HG02840 (cell line): ENCODE measurements around the gene P2RX6.

Experiments
- ATAC-seq: cut with Tn5 transposase; IDR thresholded peaks from one replicate; pipeline ENCODE4 v1.9.1; 2021; ENCODE audit warnings: mild to moderate bottlenecking, moderate library complexity, moderate number of reproducible peaks; ENCODE audit not compliant: unreplicated experiment, low FRiP score

Gene P2RX6

GRCh38 chr22:20979243-20979809 is 35.6 kb upstream of the P2RX6 start:
- ATAC-seq: no peak

DNA sequence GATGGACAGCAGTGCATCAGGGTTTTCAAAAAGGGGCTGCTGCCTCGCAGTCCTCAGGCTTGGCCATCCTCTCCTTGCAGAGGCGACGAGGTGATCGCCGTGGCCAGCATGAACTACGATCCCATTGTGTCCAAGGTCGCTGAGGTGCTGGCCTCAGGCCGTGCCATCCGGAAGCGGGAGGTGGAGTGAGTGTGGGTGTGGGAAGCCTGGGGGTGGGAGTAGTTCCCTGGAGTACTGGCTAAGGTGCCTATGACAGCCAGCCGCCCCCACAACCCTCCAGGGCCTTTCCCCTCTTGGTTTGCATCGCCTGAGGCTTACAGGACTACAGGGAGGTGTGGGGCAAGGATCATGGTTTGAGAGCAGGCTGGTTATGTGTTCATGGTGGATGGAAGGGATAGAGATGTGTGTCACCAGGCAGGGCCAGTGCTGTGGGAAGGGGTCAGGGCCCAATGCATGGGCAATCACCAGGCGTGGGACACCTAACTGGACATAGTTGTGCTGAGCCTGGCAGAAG is 35.0 kb upstream of the P2RX6 start:
- no peak for ATAC-seq

DNA sequence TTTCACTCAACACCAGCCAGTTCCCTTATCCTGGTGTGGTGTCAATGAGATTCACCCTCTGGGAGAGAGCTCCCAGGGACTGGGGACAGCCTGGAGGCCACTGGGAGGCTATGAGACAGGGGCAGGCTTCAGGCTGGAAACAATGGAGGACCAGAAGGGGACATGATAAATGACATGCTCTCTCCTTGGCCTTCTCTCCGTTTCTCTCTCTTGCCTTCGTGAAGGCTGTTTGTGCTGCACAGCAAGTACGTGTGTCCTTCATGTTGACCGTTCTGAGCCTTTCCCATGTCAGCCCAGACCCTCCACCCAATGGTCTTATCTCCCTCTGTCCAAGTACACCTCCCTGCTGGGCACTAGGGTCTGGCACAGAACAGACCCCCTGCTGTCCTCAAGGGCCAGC is 34.4 kb upstream of the P2RX6 start:
- ATAC-seq: no peak

- ATAC-seq: no peak
Observed at GRCh38 chr22:20980938-20981722, 33.8 kb upstream of the P2RX6 start.

GRCh38 chr22:20981787-20982562 is 33.0 kb upstream of the P2RX6 start, which contains the start of gene LZTR1:
Gene LZTR1, plus strand, starts transcription at chr22:20982297. Its CDS starts 75 bp downstream, at chr22:20982372.
- peak; percentile 79 for ATAC-seq

GRCh38 chr22:20982563-20982882 is 32.4 kb upstream of the P2RX6 start:
- ATAC-seq: peak; percentile 8

- ATAC-seq: no peak
Observed at GRCh38 chr22:20983081-20983771, 31.7 kb upstream of the P2RX6 start.

GRCh38 chr22:20985720-20986119 is 29.2 kb upstream of the P2RX6 start:
- ATAC-seq: no peak

DNA sequence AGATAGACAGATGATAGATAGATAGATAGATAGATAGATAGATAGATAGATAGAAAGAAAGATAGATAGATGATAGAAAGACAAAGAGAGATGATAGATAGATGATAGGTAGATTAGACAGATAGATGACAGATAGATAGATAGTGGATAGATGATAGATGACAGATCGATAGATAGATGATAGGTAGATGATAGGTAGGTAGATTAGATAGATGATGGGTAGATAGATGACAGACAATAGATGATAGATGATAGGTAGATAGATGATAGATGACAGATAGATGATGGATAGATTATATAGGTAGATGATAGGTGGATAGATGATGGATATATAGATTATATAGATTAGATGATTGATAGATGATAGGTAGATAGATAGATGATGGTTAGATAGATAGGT is 28.6 kb upstream of the P2RX6 start:
- no peak for ATAC-seq

DNA sequence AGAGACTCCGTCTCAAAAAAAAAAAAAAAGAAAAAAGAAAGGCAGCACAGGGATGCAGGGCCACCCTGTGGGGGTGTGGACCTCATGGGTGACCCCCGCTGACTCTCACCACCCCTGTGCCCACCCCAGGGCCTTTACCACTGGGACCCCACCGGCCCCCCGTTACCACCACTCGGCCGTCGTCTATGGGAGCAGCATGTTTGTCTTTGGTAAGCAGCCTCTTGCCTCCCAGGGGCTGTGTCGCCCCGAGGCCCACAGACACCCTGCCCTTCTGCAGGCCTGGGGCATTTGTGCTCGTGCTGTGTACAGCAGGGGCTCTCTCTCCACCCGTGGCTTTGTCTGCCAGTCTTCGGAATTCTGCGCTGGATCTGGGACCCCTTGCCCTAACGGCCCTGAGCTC is 27.6 kb upstream of the P2RX6 start:
- no peak for ATAC-seq

DNA sequence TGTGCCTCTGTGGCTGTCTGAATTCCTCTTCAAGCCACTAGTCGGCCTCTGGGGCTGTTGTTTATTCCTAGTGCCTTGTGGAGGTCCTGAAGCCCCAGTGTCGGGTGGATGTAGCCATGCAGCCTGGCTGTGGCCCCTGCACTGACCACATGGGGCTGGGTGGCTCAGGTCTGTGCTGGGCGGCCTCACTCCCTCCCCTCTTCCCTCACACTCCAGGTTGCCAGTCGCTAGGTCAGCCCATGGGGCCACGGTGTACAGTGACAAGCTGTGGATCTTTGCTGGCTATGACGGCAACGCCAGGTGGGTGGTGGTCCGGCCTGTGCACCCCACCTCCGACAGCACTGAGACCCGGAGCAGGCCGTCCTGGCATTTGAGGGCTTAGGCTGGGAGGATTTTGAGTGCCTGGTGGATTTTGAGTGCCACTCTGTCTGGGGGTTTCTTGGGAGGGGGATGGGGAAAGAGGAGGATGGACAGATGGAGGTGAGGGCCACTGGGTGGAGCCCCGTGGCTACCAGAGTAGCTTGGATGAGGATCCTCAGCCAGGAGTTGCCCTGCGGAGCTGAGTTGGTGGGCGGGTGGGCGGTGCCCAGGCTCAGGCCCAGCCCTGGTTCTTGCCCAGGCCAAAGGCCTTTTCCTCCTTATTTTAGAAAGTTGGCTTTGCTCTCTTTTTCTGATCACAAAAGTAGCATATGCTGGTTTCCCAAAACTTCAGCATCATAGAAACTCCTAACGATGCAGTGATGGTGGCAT is 26.2 kb upstream of the P2RX6 start:
- ATAC-seq: no peak

DNA sequence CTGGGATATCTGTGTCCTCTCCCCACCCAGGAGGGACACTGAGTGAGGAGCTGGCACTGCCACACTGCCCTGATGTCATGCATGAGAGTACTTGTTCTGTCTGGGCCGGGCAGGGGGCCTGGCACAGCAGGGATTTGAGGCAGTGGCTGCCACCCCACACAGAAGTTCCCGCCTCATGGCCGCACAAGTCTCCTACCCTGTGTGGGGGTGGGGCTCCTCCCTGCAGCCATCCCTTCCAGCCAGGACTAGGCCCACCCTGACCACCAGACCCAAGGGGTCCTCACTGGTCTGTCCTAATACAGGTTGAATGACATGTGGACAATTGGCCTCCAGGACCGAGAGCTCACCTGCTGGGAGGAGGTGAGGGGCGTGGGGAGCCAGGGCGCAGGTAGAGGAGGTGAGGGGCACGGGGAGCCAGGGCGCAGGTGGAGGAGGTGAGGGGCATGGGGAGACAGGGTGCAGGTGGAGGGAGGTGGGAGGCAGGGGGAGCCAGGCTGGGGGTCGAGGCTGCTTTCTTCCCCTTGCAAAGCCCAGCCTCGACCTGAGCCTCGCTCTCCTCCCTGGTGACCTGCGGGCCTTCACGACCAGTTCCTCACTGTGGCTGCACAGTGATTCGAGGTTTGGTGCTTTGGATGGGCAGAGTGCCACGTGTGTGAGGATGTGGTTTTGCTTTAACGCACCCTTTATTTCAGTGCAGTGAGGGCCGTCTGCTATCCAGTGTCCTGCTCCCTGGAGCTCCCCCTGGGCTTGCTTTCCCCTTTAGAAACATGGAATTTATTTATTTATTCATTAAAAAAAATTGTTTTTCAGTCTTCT is 25.4 kb upstream of the P2RX6 start:
- no peak for ATAC-seq

GRCh38 chr22:20990184-20991180 is 24.5 kb upstream of the P2RX6 start:
- ATAC-seq: no peak

- no peak for ATAC-seq
Observed at GRCh38 chr22:20991252-20992055, 23.5 kb upstream of the P2RX6 start.

DNA sequence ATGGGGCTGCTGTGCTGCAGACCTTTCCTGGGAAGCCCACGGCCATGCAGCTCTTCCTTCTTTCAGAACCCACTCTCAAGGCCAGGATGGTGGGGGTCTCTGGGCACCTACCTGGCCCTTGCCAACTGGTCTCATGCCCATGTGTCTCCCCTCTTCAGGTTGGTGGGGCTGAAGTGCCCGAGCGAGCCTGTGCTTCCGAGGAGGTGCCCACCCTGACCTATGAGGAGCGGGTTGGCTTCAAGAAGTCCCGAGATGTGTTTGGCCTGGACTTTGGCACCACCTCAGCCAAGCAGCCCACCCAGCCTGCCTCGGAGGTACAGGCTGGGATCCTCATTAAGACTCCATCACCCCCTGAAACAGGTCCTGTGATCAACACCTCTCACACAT is 22.9 kb upstream of the P2RX6 start:
- ATAC-seq: no peak

DNA sequence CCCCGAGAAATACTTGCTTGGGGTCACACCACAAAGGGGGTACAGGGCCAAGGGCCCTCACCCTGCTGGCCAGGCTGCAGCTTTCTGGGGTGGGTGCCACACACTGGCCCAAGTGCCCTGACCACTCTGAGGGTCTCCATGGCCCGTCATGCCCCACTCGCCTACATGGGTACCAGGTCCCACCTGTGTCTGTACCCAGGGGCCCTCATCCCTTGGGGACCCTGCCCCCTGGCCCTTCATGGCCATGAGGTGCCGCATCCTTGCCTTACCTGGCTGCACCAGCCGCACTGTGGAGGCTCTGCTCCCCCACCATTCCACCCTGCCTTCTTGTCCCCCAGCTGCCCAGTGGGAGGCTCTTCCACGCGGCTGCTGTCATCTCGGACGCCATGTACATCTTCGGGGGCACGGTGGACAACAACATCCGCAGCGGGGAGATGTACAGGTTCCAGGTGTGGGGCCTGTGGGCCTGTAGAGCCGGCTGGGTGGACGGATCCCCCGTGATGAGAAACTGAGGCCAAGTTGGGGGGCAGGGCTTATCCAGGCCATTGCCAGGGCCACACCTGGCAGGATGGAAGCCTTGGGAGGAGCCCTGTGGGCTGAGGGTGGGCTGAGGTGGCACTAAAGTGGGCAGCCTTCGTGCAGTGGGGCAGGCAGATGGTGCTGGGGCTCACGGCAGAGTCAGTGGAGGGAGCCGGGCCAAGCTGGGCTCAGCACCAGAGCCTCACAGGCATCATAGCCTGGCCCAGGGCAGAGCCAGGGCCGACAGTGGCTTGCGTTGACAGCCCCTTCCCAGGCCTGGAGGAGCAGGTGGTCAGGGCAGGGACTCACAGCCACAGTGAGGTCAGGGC is 22.3 kb upstream of the P2RX6 start:
- no peak for ATAC-seq
